ENCODE measurements around the gene GABRD.

The GABRD gene

DNA sequence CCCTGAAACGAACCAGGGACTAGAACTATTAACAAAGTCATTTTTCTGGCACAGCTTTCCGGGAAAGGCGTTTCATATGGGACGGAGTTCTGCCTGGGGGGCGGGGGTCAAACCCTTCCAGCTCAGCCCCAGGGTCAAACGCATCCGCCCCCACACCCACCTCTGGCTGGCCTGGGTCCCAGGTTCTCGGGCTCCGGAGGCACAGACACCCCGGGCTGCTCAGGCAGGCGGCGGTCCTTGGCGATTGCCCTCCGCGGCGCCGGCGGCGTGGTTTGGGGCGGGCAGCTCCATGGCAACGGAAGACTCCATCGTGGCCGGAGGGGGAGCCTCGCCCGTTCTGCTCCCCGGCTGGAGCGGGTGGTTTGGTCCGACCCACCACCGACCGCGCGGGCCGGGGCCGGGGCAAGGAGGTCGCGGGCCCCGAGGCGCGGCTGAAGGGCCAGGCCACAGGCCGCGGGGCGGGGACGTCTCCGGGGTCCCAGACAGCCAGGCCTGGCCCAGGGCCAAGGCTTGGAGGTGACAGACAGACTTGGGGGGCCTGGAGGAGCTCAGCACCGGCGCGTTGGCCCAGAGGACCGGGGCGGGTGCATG is 15.5 kb upstream of the GABRD start, which contains the start of gene CFAP74:
CFAP74 (minus strand) TSS at position 246 of the 591 bp plus-strand sequence. CDS start 12,830 bp downstream, outside the sequence.
- peak; percentile 68 to 79 (median 79) for DNase-seq
- H3K36me3 ChIP-seq (ENCODE audit: control insufficient read depth in 4 of 4, insufficient read depth in 4 of 4, low read length in 3 of 4), result no peaks in the 10 kb centered on the region
- no peak within 1 kb of the TSS for H3K27ac ChIP-seq (ENCODE audit: insufficient read depth in 1 of 2, low read depth in 1 of 2, low read length in 2 of 2, poor library complexity in 1 of 2, severe bottlenecking in 2 of 2)
- H3K9me3 ChIP-seq (ENCODE audit: control extremely low read depth in 1 of 5, control insufficient read depth in 4 of 5, insufficient read depth in 2 of 5, low read depth in 1 of 5, low read length in 4 of 5), result no peaks in the 10 kb centered on the region
- peaks cover 2 to 58% (median 25%) of the 10 kb centered on the region in 5 experiments for H3K27me3 ChIP-seq (replicated peaks in 2 of 5; ENCODE audit: control insufficient read depth in 4 of 5, insufficient read depth in 5 of 5, low read length in 4 of 5)
- ChIA-PET CTCF (interaction anchor here (0.8 to 2.0 kb wide), 4 partner anchors 40 to 59 kb away, joined by 3 to 4 read pairs (median 4); no protein-coding TSS in a partner anchor), POLR2A (no interaction called here)
- peaks cover 0 to 8% (median 4%) of the 10 kb centered on the region in 4 experiments for H3K4me1 ChIP-seq (ENCODE audit: control extremely low read depth in 1 of 4, control insufficient read depth in 4 of 4, insufficient read depth in 4 of 4, low read length in 3 of 4)
- WGBS (ENCODE audit: insufficient coverage), result 4% methylated on average over 38 of the region's 49 CpGs
- H3K4me3 ChIP-seq (ENCODE audit: control insufficient read depth in 1 of 7, extremely low read depth in 1 of 7, insufficient read depth in 4 of 7, low read depth in 2 of 7, low read length in 6 of 7), result peak within 1 kb of the TSS in 3 of 7 experiments; percentile 10 to 26 (median 23)

DNA sequence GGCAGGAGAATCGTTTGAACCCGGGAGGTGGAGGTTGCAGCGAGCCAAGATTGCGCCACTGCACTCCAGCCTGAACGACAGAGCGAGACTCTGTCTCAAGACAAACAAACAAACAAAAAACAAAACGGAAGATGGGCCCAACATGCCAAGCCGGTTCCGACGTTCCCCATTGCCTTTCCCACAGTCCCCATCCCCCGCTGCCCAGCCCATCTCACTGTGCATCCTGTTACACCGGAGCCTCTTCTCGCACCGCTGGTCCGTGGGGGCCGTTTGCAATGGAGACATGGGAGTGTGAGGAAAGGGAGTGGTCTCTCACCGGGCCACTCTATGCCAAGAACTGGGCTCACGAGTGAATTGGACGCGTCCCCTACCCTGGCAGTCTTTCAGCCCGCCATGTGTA is 14.3 kb upstream of the GABRD start:
- Histone ChIP-seq H3K27ac (ENCODE audit: insufficient read depth in 1 of 2, low read depth in 1 of 2, low read length in 2 of 2, poor library complexity in 1 of 2, severe bottlenecking in 2 of 2) (no peak overlapping the region), H3K9me3 (ENCODE audit: control extremely low read depth in 1 of 5, control insufficient read depth in 4 of 5, insufficient read depth in 2 of 5, low read depth in 1 of 5, low read length in 4 of 5) (no peaks in the 10 kb centered on the region), H3K4me3 (ENCODE audit: control insufficient read depth in 1 of 7, extremely low read depth in 1 of 7, insufficient read depth in 4 of 7, low read depth in 2 of 7, low read length in 6 of 7) (no peak overlapping the region), H3K27me3 (replicated peaks in 2 of 5; ENCODE audit: control insufficient read depth in 4 of 5, insufficient read depth in 5 of 5, low read length in 4 of 5) (peaks cover 2 to 59% (median 28%) of the 10 kb centered on the region in 5 experiments), H3K4me1 (ENCODE audit: control extremely low read depth in 1 of 4, control insufficient read depth in 4 of 4, insufficient read depth in 4 of 4, low read length in 3 of 4) (peaks cover 0 to 8% (median 4%) of the 10 kb centered on the region in 4 experiments), H3K36me3 (ENCODE audit: control insufficient read depth in 4 of 4, insufficient read depth in 4 of 4, low read length in 3 of 4) (no peaks in the 10 kb centered on the region)
- 81% methylated on average over 16 of the region's 21 CpGs for WGBS (ENCODE audit: insufficient coverage)
- DNase-seq, result no peak
- ChIA-PET POLR2A (no interaction called here), CTCF (interaction anchor here (0.8 to 1.6 kb wide), 2 partner anchors 44 to 60 kb away, joined by 3 read pairs; no protein-coding TSS in a partner anchor)

DNA sequence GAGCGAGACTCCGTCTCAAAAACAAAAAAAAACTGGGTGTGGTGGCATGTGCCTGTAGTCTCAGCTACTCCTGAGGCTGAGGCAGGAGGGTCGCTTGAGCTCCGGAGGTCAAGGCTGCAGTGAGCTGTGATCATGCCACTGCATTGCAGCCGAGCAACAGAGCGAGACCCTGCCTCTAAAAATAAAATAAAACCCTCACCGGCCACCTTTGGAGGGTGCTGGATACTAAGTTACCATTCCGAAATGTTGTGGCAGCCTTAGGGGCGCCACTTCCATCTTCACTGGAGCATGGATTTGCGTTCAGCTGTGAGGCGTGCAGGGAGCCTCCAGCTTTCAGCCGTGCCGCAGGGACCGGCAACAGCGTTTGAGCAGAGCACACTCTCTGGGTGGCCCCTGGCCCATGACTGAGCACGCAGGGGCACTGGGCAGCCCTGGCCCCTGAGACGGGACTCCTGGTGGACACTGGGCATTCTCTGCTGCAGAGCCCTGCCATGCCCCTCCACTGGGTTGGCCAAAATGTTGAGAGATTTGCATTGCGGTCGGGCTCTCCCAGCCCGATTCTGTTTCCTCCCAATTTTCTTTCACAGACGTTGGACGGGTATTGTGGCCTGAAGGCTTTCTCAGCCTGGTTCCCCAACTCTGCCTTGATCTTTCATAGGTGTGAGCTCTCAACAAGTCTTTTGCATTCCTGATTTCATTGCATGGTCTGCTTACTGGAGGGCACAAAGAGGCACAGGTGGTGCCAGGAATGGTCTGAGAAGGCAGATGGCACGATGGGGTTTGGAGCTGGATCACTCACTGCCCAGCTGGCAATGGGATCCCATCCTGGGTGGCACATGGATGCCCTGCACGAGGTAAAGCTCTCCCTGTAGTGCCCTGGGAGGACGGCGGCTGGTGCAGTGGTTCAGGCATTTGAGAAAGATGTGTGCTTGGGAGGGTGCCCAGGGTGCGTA is 9.8 kb upstream of the GABRD start:
- WGBS (ENCODE audit: insufficient coverage), result 96% methylated on average over 27 of the region's 27 CpGs
- Histone ChIP-seq H3K36me3 (ENCODE audit: control insufficient read depth in 4 of 4, insufficient read depth in 4 of 4, low read length in 3 of 4) (no peaks in the 10 kb centered on the region), H3K9me3 (ENCODE audit: control extremely low read depth in 1 of 5, control insufficient read depth in 4 of 5, insufficient read depth in 2 of 5, low read depth in 1 of 5, low read length in 4 of 5) (no peaks in the 10 kb centered on the region), H3K4me1 (ENCODE audit: control extremely low read depth in 1 of 4, control insufficient read depth in 4 of 4, insufficient read depth in 4 of 4, low read length in 3 of 4) (peaks cover 0 to 8% (median 2%) of the 10 kb centered on the region in 4 experiments), H3K27ac (ENCODE audit: insufficient read depth in 1 of 2, low read depth in 1 of 2, low read length in 2 of 2, poor library complexity in 1 of 2, severe bottlenecking in 2 of 2) (no peak overlapping the region), H3K4me3 (ENCODE audit: control insufficient read depth in 1 of 7, extremely low read depth in 1 of 7, insufficient read depth in 4 of 7, low read depth in 2 of 7, low read length in 6 of 7) (no peak overlapping the region), H3K27me3 (replicated peaks in 2 of 5; ENCODE audit: control insufficient read depth in 4 of 5, insufficient read depth in 5 of 5, low read length in 4 of 5) (peaks cover 0 to 53% (median 11%) of the 10 kb centered on the region in 5 experiments)
- CTCF ChIA-PET, result interaction anchor here (0.6 to 1.4 kb wide), 2 partner anchors 19 to 37 kb away, joined by 3 read pairs; no protein-coding TSS in a partner anchor
- no peak for DNase-seq
- POLR2A ChIA-PET, result no interaction called here

DNA sequence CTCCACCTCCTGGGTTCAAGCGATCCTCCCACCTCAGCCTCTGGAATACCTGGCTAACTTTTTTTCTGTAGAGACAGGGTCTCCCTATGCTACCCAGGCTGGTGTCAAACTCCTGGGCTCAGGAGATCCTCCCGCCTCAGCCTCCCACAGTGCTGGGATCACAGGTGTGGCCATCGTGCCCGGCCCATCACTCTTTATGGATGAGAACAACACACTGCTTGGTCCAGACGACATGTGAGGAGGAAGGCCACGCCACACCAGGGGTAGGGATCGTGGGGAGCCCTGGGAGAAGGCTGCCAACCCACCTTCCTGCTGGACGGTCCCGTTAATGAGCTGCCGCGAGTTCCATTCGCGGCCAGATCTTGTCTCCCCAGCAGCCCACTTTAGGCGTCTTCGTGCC is 5.0 kb upstream of the GABRD start:
- Histone ChIP-seq H3K27ac (ENCODE audit: insufficient read depth in 1 of 2, low read depth in 1 of 2, low read length in 2 of 2, poor library complexity in 1 of 2, severe bottlenecking in 2 of 2) (no peak overlapping the region), H3K36me3 (ENCODE audit: control insufficient read depth in 4 of 4, insufficient read depth in 4 of 4, low read length in 3 of 4) (no peaks in the 10 kb centered on the region), H3K4me1 (ENCODE audit: control extremely low read depth in 1 of 4, control insufficient read depth in 4 of 4, insufficient read depth in 4 of 4, low read length in 3 of 4) (peaks cover 0 to 17% (median 8%) of the 10 kb centered on the region in 4 experiments), H3K4me3 (ENCODE audit: control insufficient read depth in 1 of 7, extremely low read depth in 1 of 7, insufficient read depth in 4 of 7, low read depth in 2 of 7, low read length in 6 of 7) (no peak overlapping the region), H3K9me3 (ENCODE audit: control extremely low read depth in 1 of 5, control insufficient read depth in 4 of 5, insufficient read depth in 2 of 5, low read depth in 1 of 5, low read length in 4 of 5) (no peaks in the 10 kb centered on the region), H3K27me3 (replicated peaks in 2 of 5; ENCODE audit: control insufficient read depth in 4 of 5, insufficient read depth in 5 of 5, low read length in 4 of 5) (peaks cover 0 to 69% (median 29%) of the 10 kb centered on the region in 5 experiments)
- no peak for DNase-seq
- ChIA-PET CTCF (no interaction called here), POLR2A (no interaction called here)
- WGBS (ENCODE audit: insufficient coverage), result 88% methylated on average over 14 of the region's 15 CpGs

DNA sequence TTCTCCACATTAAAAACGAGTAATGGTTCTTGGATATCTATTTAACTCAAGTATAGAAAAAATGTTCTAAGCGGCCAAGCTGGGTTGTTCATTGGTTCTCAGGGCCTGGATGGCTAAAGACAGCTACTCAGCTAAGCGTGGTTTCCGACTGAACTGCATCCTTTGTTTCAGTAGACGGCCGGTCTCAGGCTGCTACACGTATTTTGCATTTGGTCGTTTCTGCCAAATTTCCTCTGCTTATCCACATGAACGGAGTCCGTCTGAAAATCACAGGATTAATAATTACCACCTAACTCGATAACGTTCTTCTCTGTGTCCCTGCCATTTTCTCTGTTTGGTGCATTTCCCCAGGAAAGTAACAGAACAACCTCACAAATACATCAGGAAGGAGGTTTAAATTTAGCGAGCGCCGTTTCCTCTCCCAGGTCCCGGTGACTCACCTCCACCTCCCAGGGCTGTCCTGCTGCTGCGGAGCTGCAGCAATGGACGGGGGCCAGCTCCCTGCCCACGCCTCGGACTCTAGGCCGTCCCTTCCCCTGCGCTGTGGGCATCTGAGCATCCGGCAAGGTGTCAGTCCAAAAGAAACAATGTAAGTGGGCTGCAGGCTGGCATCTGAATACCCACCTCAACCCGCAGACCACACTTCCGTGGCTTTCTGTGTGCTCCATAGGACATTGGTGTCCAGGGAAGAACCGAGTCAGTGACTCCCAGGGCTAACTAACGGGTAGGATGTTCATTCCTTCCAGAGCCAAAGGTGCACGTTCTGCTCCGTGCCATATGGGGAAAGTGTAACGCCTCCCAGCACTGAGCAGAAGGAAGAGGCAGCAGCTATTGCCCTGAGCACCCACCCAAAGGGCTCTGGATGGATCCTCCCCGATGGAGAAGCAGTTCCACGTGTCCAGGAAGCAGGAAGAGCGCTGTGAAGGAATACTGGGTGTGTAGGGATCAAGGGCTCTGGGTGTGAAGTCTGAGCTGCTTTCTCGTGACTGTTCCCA is 4.1 kb upstream of the GABRD start:
- peaks cover 0 to 23% (median 11%) of the 10 kb centered on the region in 4 experiments for H3K4me1 ChIP-seq (ENCODE audit: control extremely low read depth in 1 of 4, control insufficient read depth in 4 of 4, insufficient read depth in 4 of 4, low read length in 3 of 4)
- POLR2A ChIA-PET, result no interaction called here
- no peak for DNase-seq
- H3K27me3 ChIP-seq (replicated peaks in 2 of 5; ENCODE audit: control insufficient read depth in 4 of 5, insufficient read depth in 5 of 5, low read length in 4 of 5), result peaks cover 0 to 72% (median 32%) of the 10 kb centered on the region in 5 experiments
- H3K4me3 ChIP-seq (ENCODE audit: control insufficient read depth in 1 of 7, extremely low read depth in 1 of 7, insufficient read depth in 4 of 7, low read depth in 2 of 7, low read length in 6 of 7), result no peak overlapping the region
- CTCF ChIA-PET, result interaction anchor here (1.2 kb wide), 1 partner anchor 11 kb away, joined by 3 read pairs; no protein-coding TSS in a partner anchor
- no peak overlapping the region for H3K27ac ChIP-seq (ENCODE audit: insufficient read depth in 1 of 2, low read depth in 1 of 2, low read length in 2 of 2, poor library complexity in 1 of 2, severe bottlenecking in 2 of 2)
- no peaks in the 10 kb centered on the region for H3K9me3 ChIP-seq (ENCODE audit: control extremely low read depth in 1 of 5, control insufficient read depth in 4 of 5, insufficient read depth in 2 of 5, low read depth in 1 of 5, low read length in 4 of 5)
- H3K36me3 ChIP-seq (ENCODE audit: control insufficient read depth in 4 of 4, insufficient read depth in 4 of 4, low read length in 3 of 4), result no peaks in the 10 kb centered on the region
- WGBS (ENCODE audit: insufficient coverage), result 58% methylated on average over 34 of the region's 34 CpGs

GRCh38 chr1:2016123-2016522 is 3.0 kb upstream of the GABRD start:
- no peak for DNase-seq

More at GRCh38 chr1:2016123-2016522, 3.0 kb upstream of the GABRD start:
- Histone ChIP-seq H3K4me1 (ENCODE audit: control extremely low read depth in 1 of 4, control insufficient read depth in 4 of 4, insufficient read depth in 4 of 4, low read length in 3 of 4) (peaks cover 0 to 19% (median 7%) of the 10 kb centered on the region in 4 experiments), H3K27ac (ENCODE audit: insufficient read depth in 1 of 2, low read depth in 1 of 2, low read length in 2 of 2, poor library complexity in 1 of 2, severe bottlenecking in 2 of 2) (no peak overlapping the region), H3K36me3 (ENCODE audit: control insufficient read depth in 4 of 4, insufficient read depth in 4 of 4, low read length in 3 of 4) (no peaks in the 10 kb centered on the region), H3K4me3 (ENCODE audit: control insufficient read depth in 1 of 7, extremely low read depth in 1 of 7, insufficient read depth in 4 of 7, low read depth in 2 of 7, low read length in 6 of 7) (no peak overlapping the region), H3K27me3 (replicated peaks in 2 of 5; ENCODE audit: control insufficient read depth in 4 of 5, insufficient read depth in 5 of 5, low read length in 4 of 5) (peaks cover 4 to 76% (median 38%) of the 10 kb centered on the region in 5 experiments), H3K9me3 (ENCODE audit: control extremely low read depth in 1 of 5, control insufficient read depth in 4 of 5, insufficient read depth in 2 of 5, low read depth in 1 of 5, low read length in 4 of 5) (no peaks in the 10 kb centered on the region)
- ChIA-PET POLR2A (no interaction called here), CTCF (interaction anchor here (1.2 kb wide), 1 partner anchor 10 kb away, joined by 3 read pairs; no protein-coding TSS in a partner anchor)
- WGBS (ENCODE audit: insufficient coverage), result 96% methylated on average over 8 of the region's 9 CpGs
